GM23248 (cell line): ENCODE data around the gene TEX12.

Source experiments
- EZH2 ChIP-seq: fragments of 200-600 bp; sonication (generic); IDR thresholded peaks from 2 replicates; pipeline ENCODE4 v1.6.1; 2018; ENCODE audit warnings: antibody characterized with exemption, mild to moderate bottlenecking; ENCODE audit not compliant: insufficient read depth, poor library complexity, severe bottlenecking
- EZH2phosphoT487 ChIP-seq: fragments of 200-600 bp; sonication (generic); IDR thresholded peaks from 2 replicates; pipeline ENCODE4 v1.6.1; 2018; ENCODE audit warnings: antibody characterized with exemption, moderate library complexity, mild to moderate bottlenecking, low read depth; ENCODE audit not compliant: insufficient read depth

GRCh38 chr11:112123129-112123528, 44.0 kb upstream of the TEX12 start:
- TF ChIP-seq EZH2phosphoT487: no peak
- no peak for TF ChIP-seq EZH2
